Lower leg skin (tissue), 3 donors: ENCODE data around the gene GLI3.

Experiments used
- CTCF ChIP-seq, 3 donors: fragments of 450-650 bp; IDR thresholded peaks; one replicate each; pipeline ENCODE4 v1.5.1; 2016; ENCODE audit warnings: antibody characterized with exemption in 3 of 3, mild to moderate bottlenecking in 3 of 3, moderate library complexity in 2 of 3
- POLR2A ChIP-seq, 2 donors: fragments of 450-650 bp; IDR thresholded peaks; one replicate each; pipeline ENCODE4 v1.6.1; 2016 to 2017; ENCODE audit warnings: antibody characterized with exemption in 2 of 2, mild to moderate bottlenecking in 1 of 2, moderate library complexity in 1 of 2

- no peak for TF ChIP-seq CTCF (IDR thresholded peaks at IDR 0.05)
- TF ChIP-seq POLR2A (IDR thresholded peaks at IDR 0.05) = no peak
These were observed 75.9 kb downstream of the GLI3 start for GRCh38 chr7:42161110-42161509.
